ENCODE measurements around the gene BCL2A1.

DNA sequence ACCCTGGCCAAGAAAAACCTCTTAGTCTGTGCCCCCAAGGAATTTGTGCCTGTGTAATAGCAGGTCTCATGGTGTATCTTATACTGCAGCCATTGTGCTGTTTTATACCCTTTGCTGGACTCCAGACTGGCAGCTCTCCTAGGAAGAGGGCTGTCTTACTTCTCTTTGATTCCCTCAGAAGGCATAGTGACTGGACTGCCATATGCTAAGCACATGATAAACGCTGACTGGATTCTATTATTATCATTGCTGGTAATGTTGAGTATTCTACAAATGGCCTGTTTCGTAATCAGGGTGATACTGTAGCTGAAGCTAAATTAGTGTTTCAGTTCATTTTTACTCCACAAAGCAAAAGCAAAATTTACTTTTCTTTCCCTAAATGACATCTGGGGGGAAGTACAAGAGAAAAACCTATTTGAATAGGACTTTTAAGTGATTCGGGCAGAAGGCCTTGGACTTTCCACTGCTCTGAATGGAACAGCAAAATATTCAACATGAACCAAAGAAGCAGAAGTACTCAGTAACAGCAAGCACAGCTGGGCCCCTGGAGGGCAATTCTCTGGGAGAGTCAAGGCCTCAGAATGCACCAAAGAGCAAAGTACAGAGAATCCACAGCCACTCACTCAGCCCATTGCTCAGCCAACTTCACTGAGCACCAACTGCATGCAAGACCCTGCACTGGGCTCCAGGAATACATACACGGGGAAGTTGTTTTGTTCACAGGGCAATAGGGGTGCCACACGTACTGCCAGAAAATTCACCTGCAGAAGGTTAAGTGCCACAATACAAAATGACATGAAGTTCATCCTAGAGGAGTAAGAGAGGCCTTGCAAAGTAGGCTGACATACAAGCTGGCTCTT is 7.9 kb upstream of the BCL2A1 start:
- TF ChIP-seq, protein P1, sequence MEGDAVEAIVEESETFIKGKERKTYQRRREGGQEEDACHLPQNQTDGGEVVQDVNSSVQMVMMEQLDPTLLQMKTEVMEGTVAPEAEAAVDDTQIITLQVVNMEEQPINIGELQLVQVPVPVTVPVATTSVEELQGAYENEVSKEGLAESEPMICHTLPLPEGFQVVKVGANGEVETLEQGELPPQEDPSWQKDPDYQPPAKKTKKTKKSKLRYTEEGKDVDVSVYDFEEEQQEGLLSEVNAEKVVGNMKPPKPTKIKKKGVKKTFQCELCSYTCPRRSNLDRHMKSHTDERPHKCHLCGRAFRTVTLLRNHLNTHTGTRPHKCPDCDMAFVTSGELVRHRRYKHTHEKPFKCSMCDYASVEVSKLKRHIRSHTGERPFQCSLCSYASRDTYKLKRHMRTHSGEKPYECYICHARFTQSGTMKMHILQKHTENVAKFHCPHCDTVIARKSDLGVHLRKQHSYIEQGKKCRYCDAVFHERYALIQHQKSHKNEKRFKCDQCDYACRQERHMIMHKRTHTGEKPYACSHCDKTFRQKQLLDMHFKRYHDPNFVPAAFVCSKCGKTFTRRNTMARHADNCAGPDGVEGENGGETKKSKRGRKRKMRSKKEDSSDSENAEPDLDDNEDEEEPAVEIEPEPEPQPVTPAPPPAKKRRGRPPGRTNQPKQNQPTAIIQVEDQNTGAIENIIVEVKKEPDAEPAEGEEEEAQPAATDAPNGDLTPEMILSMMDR (IDR thresholded peaks at IDR 0.05) = no peak
- no peak for TF ChIP-seq ZFX (IDR thresholded peaks at IDR 0.05; ENCODE audit: borderline replicate concordance)

Data from 22Rv1 (cell line).